HG02970 (cell line): ENCODE results near the gene DAGLA.

Experiments
- ATAC-seq: cut with Tn5 transposase; IDR thresholded peaks from one replicate; pipeline ENCODE4 v1.9.1; 2021; ENCODE audit warnings: mild to moderate bottlenecking, moderate library complexity, moderate number of reproducible peaks; ENCODE audit not compliant: unreplicated experiment, low FRiP score

DAGLA gene

DNA sequence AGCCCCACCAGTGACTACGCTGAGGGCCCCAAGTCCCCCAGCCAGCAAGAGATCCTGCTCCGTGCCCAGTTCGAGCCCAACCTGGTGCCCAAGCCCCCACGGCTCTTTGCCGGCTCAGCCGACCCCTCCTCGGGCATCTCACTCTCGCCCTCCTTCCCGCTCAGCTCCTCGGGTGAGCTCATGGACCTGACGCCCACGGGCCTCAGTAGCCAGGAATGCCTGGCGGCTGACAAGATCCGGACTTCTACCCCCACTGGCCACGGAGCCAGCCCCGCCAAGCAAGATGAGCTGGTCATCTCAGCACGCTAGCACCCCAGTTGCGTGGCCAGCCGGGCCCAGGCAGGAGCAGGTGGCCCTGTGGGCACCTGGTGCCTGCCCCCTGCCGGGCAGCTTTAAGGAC lies 64.0 kb downstream of the DAGLA start:
- no peak for ATAC-seq

DNA sequence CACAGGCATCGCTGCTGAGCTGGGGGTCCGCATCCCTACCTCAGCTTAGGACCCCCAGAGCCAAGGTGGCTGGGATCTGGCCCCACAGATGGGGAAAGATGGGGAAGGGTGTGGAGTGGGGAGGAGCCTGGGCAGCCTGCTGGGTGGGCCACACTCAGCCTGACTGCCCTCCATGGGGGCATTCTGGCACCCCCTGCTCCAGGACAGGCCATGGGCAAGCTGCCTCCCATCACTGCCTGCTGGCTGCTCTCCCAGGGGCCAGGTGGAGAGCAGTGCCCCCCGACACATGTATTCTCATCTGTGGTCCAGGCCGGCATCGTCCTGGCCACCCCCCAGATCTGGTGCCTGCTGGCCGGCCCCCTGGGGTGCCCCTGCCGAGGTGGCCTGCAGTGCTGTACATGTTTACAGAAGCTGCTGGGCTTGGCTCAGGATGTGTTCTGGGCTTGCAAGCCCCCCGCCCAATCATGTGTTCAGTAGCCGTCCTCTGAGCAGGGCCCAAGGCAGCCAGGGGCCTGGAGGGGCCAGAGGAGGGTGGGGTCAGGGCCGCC lies 64.5 kb downstream of the DAGLA start:
- ATAC-seq = no peak

DNA sequence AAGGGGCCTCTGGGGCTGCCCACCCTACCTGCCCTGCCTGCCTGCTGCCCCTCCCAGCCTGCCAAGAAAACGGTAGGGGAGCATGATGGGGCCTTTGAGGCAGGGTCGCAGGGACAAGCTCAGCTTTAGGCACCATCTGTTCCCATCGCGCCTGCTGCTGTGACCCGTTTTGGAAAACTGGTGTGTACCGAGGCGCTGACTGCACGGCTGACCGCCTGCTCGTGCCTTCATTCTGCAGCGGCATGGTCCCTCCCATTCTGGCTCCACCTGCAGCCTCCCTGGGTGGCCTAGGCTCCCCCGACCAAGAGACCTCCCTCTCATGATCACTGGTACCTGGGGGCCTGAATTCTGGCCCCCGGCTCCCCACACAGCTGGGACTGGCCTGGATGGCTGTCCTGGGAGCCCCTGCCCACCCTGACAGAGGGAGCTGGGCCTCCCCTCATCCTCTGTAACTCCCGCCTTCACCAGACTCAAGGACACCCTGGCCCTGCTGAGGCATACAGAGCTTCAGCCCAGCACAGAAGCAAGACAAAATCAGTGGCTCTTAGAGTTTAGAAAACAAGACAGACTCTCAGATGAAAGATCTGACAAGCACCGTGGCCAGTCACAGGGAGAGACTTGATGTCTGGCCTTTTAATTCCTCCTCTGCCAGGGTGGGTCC lies 65.7 kb downstream of the DAGLA start:
- no peak for ATAC-seq

DNA sequence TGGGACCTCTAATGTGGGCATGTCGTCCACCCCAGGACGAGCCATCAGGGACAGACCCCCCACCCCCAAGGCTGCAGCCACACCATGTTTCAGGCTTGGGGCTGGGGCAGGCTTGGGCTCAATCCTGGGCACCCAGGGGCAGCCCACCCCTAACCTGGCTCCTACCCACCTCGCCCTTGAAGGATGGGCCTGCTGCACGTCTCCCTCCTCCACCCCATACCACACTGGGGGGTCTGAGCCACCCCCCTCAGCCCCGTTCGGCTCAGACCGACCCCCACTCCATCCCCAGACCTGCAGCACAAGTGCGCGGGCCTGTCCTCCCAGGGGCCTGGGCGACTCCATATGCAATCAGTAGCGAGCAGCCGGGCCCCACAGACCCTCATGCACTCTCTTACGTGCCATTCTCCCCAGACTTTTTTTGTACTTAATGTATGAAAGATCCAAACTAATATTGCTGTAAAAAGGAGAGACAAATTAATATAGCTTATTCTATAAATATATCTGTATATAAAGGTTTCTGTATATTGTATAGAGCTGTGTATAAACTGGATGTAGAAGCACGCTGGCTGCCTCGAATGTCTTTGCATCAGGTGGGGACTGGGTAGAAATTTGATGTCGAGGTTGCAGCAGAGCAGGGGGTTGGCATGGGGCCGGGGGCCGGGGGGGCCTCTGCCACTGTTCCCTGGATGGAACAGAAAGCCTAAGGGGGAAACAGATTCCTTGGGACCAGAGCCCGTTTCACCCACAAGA lies 66.4 kb downstream of the DAGLA start:
- ATAC-seq = no peak

DNA sequence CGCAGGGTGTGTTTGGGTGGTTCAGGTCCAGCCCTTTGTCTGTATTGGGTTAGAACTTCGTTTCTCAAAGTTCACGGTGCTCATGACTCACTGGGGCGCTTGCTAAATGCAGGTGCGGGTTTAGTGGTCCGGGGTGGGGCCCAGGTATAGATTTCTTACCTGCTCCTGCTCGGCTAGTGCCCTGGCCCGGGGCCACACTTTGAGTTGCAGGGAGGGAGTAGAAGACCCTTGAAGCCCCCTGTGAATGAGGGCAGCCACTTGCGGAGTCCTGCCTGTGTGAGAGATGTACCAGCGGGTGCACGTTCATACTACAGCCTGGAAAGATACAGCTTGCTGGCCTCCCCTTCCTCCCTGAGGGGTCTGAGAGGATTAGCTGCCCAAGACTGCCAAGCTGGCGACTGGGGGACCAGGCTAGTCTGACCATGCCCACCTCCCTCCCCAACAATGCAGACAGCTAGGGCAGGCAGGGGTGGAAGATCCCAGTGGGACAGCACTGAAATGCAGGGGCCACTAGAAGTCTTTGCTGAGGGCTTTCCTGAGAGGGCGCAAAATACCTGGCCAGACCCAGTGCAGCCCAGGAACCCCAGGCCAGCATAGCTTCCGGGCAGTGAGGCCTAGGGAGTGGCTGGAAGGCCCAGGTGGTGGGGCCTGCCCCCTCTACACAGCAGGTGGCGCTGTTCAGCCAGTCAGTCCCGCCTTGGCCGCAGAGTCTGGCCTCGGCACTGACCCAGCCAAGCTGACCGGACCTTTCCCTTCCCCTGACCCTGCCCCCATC lies 67.2 kb downstream of the DAGLA start:
- no peak for ATAC-seq

DNA sequence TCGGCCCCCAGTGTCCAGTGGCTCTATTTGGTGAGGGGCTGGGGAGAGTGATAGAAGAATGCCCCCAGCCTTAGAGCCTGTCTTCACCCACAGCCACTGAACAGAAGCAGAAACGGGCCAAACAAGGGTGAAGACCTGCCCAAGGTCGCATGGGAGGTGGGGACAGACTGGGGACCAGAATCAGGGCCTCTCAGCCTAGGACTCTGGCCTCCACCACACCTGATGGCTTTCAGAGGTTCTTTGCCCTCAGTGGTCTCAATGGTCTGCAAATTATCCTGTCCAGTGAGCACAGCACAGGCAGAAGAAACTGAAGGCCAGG lies 67.7 kb downstream of the DAGLA start:
- ATAC-seq = no peak

DNA sequence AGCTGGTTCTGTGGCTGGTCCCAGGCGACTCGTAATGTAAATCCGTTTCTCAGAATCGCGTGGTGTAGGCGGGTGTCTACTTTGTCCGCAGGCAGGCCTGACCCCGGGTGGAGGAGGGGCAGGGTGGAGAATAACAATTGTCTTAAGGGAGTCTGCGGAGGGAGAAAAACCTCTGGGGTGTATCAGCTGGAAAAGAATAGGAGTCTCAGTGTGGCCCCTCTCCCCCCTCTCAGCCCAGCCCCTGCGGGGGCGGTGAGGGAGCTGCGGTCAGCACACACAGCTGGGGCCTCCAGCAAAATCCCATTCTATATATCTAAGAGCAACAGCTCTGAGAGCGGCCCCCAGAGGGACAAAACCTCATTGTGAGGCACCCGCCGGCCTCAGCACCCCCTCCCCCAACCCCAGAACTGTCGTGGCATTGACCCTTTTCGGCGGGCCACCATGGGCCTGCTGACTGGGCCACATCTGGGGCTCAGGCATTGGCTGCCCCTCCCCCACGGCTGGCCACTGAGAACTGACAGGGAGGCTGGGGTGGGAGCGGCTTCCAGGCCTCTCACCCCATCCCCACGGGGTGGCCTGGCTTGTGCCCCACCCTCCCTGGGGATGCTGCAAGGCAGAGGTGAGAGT lies 69.5 kb downstream of the DAGLA start:
- ATAC-seq = no peak

DNA sequence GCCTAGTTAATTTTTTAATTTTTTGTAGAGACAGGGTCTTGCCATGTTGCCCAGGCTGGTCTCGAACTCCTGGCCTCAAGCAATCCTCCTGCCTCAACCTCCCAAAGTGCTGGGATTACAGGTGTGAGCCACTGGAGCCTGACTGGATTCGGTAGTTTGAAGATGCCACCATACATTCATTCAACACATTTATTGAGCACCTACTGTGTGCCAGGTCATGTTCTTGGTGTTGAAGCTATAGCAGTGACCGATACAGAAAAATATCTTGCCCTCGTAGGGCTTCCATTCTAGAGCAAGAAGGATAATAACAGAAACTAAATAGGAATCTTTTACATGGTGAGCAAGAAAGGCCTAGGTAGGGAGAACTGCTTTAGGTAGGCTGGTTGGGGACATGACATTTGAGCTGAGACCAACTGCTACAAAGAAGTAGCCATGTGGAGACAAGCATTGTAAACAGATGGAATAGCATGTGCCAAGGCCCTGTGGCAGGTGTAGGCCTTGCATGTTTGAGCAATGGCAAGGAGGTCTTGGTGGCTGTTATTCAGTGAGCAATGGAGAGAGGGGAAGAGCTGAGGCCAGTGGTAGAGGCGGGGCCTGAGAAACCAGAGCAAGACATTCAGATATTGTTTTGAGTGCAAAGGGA lies 70.6 kb downstream of the DAGLA start:
- no peak for ATAC-seq

DNA sequence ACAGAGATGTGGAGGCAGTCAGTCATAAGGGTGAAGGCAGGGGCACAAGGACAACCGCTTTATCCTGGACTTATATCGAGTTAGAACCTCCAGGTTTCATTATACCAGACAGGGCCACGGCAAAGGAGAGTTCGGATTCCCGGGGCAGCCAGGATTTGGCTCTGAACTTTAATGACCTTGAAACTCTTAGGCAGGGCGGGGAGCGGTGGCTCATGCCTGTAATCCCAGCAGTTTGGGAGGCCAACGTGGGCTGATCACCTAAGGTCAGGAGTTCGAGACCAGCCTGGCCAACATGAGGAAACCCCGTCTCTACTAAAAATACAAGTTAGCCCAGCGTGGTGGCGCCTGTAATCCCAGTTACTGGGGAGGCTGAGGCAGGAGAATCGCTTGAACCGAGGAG lies 71.2 kb downstream of the DAGLA start:
- ATAC-seq = no peak

DNA sequence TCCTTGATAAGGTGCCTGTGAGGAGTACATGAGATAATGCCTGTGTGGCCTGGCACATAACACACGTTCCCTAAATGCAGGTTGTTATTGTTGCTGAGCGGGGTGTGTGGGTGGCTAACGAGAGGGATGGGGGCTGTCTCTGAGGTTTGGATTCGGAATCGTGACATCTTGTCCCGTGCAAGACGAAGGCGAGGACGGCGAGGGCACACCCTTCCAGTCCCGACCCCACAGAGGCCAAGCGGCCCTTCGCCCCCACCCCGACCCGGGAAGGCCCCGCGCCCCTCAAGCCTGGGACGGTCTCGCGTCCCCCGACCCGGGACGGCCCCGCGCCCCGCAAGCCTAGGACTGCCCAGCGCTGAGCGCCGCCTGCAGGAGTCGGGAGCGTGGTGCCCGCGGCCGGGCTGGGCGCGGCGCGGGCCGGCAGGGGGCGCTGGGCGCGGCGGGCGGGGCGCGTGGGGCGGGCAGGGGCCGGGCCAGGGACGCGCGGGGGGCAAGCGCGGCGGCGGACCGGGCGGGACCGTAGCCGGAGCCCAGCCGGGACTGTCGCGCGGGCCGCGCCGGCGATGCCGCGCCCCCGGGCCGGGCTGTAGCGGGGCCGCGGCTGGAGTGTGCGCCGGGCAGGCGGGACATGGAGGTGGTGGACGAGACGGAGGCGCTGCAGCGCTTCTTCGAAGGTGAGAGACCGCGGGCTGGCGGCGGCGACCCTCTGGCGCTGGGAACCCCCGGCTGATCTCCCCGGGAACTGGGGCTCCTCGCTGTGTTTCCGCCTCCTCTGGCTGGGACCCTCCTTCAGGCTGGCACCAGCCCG lies 72.1 kb downstream of the DAGLA start, which contains the start of gene MYRF:
TSS of gene MYRF (plus strand) at position 520 of the 808 bp plus-strand sequence. CDS start at position 629, 109 bp downstream.
- no peak for ATAC-seq

DNA sequence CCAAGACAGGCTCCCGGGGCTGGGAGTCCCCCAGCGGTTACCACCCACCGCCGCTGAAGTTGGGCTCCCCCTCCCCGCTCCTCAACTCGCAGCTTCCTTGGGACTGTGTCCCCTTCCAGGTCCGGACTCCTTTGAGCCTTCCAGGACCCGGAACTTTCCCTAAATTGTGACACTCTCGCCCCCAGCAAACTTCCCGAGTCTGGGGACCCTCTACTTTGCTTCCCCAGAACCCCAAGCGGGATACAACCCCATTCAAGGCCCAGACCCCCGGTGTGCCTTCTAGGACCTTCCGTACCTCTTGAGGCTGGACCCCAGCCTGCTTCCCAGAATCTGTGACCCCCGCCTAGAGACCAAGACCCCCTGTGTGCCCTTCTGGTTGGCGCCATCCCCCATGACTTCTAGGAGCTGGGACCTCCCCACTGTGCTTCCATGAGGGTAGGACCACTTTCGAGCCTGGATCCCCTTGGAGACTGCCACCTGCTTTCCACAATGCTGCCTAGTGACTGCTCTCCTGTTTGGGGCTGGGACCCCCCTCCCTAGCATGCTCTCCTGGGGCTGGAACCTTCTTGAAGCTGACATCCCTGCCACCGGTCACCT lies 72.8 kb downstream of the DAGLA start:
- ATAC-seq = no peak

DNA sequence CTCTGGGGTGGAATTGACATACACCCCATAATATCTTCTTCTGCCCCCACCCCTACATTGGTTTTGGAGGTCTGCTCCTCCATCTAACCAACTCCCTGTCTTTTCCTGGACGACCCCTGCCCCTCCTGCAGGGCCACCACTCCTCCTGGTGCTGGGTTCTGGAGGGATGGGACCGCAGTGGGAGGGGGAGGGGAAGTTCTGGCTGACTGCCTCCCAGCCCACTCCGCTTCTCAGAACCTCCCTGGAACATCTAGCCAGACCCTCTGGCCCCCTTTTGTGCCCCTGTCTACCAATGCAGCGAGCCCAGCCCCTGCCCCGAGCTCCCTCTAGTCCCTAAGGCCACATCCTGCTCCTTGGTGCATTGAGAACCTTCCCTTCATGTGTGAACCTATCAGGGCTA lies 73.5 kb downstream of the DAGLA start:
- ATAC-seq = no peak

DNA sequence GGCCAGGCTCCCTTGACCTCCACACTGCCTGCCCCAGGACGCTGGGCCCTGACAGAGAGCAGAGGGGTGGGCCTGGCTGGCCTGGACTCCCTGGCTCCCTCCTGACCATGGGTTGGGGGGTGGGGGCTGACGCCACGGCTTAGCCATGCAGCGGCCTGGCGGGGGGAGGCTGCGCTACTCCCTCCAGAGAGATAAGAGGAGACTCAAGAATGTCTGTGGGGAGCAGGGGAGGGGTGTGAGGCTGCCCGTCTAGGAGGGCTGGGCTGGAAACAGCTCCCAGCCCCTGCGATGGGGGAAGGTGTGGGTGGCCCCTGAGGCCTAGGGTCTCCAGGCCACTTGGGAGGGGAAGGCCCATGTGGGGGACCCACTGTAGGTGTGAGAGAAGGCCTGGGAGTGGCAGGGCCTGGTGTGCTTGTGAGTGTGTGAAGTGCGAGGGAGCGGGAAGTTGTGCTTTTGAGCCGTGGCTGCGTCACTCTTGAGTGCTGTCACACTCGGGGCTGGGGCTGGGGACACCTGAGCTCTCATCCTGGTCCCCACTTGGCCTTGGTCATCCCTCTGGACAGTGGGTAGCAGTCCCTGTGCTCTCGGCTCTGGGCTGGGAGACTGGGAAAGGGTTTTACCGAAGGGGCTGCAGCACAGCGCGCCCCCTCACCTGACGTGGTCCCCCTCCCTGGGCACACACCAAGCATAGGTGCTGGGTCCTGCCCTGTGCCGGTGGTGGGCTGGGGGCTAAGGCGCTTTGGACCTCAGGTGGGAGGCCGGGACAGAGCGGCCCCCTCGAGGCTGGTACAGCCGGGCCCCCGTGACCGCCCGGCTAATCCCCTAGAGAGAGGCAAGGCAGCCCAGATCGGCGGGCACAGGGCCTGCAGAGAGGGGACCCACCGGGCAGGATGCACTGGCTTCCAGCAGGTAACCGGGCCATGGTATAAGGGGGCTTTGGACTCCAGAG lies 74.6 kb downstream of the DAGLA start:
- ATAC-seq = no peak

DNA sequence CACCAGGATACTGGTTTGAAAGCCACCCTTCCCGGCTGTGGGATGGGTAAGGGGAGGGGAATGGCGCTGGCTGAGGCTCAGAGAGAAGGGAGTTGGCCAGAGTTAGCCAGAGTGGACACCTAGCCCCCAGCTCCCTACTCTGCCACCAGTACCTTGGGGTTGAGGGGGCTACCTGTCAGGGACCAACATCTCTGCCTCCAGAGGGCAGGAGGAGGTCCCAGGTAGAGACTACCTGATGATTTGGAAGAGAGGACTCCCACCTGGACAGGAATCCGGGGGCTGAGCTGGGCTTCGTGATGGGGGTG lies 75.9 kb downstream of the DAGLA start:
- no peak for ATAC-seq

DNA sequence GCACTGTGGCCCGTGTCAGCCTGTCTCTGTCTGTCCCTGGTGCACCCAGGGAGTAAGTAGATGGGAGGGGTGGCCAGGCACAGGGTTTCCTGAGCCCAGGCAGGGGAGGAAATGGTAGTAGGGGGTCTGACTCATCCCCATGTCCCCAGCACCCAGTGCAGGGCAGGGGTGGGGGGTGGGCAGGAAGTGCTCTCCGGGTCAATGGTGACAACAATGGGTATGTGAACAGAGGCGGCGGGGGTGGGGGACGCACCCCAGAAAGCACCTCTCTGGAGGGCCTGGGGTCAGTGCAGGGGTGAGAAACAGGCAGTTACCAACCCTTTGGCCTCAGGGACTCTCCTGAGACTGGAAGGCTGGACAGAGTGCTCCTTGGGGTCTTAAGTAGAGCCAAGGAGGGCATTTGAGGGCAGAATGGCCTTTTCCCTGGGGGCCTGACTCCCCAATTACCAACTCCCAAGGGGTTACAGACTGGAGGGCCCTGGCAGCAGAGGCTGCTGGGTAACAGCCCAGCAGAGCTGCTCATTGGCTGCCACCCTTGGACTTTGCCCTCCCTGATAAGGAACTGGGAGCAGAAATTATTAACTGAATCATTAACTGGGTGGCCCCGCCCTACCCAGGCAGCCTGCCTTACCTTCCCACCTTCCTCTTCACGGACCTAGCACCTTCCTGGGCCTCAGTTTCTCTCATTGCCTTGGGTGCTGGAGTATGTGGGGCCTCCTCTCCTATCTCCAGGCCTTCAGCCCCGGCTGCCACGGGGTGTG lies 76.4 kb downstream of the DAGLA start:
- ATAC-seq = no peak

DNA sequence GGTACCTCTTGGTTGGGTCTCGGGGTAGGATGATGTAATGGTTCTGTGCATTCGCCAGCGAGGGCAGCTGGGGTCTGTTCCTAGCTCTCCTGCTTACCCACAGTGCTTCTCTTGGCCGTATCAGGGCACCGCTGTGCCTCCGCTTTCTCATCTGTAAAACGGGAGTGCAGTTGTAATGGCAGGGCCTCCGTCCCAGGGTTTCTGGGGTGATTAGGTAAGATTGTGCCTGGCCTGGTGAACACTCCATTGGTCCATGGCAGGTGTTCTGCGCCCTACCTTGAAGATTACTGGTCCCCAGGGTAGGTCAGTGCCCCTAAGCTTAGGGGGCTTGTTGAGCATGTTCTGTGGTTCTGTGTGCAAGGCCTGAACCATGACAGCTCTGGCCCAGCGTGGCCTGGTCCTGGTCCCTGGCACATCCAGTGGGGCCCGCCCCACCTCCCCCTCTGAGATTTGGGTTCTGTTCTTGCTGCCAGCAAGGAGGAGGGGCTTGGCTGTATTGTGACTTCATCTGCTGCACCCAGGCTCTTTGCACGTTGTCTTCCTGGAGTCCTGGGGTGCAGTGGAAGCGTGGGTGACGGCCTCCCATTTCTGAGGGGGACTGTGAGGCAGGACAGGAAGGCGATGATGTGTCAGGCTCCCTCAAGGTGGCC lies 77.1 kb downstream of the DAGLA start:
- no peak for ATAC-seq

DNA sequence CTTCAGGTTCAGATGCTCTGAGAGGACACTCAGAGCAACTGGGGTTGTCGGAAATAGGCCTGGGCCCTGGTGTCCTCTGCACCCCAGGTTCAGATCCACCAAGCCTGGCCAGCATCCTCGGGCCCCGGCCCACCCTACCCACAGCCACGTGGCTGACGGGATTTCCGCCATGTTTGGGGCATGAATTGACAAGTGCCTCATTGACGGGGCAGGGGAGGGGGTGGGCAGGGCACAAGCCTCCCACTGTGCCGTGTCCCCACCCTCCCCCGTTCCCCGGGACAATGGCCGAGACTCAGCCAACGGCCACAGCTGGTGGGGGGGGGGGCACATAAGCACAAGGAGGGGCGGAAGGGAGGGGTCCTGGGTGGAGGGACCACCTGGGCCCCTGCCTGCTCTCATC lies 80.8 kb downstream of the DAGLA start:
- no peak for ATAC-seq
